Endothelial cell of umbilical vein (primary cell): ENCODE results near the gene RGS9BP.
"Not testable (repeated sequence)": the region's sequence is repeated elsewhere in the genome, so short reads cannot be mapped to it uniquely, and the experiment has no call there.

Source experiments
- EZH2 ChIP-seq: IDR thresholded peaks from 2 replicates; pipeline ENCODE4 v1.6.1; 2012; ENCODE audit warnings: borderline replicate concordance, low read depth, mild to moderate bottlenecking, moderate library complexity, low read length, inconsistent platforms; ENCODE audit not compliant: severe bottlenecking
- GATA2 ChIP-seq: IDR thresholded peaks from 2 replicates; pipeline ENCODE4 v1.7.0; 2011; ENCODE audit warnings: low read depth, mild to moderate bottlenecking, moderate library complexity, mixed read lengths, low read length; ENCODE audit not compliant: insufficient read length, insufficient read depth
- TF ChIP-seq, protein P1 (sequence below), 2 donors: IDR thresholded peaks; 1 replicate in 1 of 2; 2 replicates in 1 of 2; pipeline ENCODE4 v1.5.1; 2011; ENCODE audit warnings: low read length in 2 of 2, mild to moderate bottlenecking in 2 of 2, moderate library complexity in 2 of 2, control low read depth in 1 of 2, inconsistent platforms in 1 of 2, low read depth in 1 of 2; ENCODE audit not compliant: insufficient read depth in 1 of 2; ENCODE audit errors: extremely low read depth in 1 of 2

DNA sequence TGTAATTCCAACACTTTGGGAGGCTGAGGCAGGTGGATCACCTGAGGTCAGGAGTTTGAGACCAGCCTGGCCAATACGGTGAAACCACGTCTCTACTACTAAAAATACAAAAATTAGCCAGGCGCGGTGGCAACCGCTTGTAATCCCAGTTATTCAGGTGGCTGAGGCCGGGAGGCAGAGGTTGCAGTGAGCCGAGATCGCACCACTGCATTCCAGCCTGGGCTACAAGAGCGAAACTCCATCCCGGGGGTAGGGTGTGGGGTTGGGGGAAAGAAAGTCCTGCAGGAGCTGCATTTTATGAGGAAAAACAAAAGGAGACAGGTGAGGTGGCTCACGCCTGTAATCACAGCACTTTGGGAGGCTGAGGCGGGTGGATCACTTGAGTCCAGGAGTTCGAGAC, 23.3 kb upstream of the RGS9BP start:
- not testable (repeated sequence) for TF ChIP-seq GATA2, EZH2
- TF ChIP-seq, protein P1, sequence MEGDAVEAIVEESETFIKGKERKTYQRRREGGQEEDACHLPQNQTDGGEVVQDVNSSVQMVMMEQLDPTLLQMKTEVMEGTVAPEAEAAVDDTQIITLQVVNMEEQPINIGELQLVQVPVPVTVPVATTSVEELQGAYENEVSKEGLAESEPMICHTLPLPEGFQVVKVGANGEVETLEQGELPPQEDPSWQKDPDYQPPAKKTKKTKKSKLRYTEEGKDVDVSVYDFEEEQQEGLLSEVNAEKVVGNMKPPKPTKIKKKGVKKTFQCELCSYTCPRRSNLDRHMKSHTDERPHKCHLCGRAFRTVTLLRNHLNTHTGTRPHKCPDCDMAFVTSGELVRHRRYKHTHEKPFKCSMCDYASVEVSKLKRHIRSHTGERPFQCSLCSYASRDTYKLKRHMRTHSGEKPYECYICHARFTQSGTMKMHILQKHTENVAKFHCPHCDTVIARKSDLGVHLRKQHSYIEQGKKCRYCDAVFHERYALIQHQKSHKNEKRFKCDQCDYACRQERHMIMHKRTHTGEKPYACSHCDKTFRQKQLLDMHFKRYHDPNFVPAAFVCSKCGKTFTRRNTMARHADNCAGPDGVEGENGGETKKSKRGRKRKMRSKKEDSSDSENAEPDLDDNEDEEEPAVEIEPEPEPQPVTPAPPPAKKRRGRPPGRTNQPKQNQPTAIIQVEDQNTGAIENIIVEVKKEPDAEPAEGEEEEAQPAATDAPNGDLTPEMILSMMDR (IDR thresholded peaks at IDR 0.05; ENCODE audit: extremely low read depth in 1 of 2, insufficient read depth in 1 of 2, low read depth in 1 of 2, low read length in 2 of 2): not testable (repeated sequence)
